GM10266 (cell line): ENCODE results near the gene GNAZ.

ENCODE experiments used
- DNase-seq: peaks from one replicate; pipeline ENCODE4 v3.0.0; 2012; ENCODE audit errors: extremely low spot score
- TF ChIP-seq, protein P1 (sequence below): IDR thresholded peaks from 2 replicates; pipeline ENCODE4 v1.5.1; 2012; ENCODE audit warnings: mild to moderate bottlenecking, low read depth; ENCODE audit not compliant: control insufficient read depth, insufficient read depth; ENCODE audit errors: missing control alignments

The GNAZ gene

DNA sequence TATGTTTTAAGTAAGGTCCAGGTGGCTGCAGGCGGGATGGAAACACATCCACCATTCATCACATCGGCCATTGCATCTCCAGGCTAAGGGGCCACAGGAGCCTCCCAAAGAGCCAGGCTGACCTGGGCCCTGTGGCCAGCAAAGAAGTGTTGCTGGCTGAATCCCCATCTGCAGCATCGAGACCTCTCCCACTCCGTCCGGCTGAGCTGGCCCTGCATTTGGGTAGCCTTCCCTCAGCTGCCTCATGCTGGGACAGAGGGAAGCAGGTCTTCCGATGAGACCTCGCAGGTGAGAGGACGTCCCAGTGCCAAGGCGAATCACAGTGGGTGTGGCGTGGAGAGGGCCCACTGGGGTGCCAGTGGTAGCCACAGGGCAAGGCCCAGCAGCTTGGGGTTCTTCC lies 47.0 kb downstream of the GNAZ start:
- no peak for DNase-seq
- TF ChIP-seq, protein P1, sequence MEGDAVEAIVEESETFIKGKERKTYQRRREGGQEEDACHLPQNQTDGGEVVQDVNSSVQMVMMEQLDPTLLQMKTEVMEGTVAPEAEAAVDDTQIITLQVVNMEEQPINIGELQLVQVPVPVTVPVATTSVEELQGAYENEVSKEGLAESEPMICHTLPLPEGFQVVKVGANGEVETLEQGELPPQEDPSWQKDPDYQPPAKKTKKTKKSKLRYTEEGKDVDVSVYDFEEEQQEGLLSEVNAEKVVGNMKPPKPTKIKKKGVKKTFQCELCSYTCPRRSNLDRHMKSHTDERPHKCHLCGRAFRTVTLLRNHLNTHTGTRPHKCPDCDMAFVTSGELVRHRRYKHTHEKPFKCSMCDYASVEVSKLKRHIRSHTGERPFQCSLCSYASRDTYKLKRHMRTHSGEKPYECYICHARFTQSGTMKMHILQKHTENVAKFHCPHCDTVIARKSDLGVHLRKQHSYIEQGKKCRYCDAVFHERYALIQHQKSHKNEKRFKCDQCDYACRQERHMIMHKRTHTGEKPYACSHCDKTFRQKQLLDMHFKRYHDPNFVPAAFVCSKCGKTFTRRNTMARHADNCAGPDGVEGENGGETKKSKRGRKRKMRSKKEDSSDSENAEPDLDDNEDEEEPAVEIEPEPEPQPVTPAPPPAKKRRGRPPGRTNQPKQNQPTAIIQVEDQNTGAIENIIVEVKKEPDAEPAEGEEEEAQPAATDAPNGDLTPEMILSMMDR = no peak

DNA sequence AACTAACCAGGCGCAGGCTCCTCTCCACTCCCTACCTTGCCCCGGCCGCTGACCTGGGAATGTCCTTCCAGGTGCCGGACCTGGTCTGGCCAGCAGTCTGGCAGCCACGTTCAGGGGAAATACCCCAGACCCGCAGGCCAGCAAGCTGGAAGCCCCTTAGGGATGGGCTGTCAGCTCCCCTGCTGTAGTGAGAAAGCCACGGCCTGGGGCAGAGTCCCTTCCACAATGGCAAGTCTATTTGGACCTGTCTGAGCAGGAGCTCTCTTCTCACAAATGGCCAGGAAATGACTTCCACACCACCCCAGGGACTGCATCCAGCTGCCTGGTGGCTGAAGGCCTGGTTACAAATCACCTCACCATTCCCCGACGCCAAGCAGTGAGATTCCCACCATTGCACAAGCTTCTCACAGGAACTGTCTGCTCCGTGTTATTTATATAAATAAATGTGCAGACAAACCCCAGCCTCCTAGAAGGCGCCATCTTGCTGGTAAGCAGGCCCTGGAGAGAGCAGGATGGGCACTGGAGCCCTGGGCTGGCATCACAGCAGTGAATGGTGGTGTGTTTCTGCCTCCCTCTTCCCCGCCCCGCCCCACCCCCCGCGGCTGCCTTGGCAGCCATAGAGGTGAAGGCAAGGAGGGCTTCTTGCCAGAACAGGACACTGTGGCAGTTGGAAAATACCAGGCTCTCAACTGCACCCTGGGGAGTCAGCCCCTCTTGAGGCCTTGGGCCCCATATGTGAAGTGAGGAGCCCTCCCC lies 47.8 kb downstream of the GNAZ start:
- TF ChIP-seq, protein P1 = no peak
- no peak for DNase-seq

GRCh38 chr22:23118647-23119493 lies 48.6 kb downstream of the GNAZ start:
- TF ChIP-seq, protein P1 = no peak
- DNase-seq = no peak

GRCh38 chr22:23119494-23120414 lies 49.4 kb downstream of the GNAZ start:
- TF ChIP-seq, protein P1 = no peak

GRCh38 chr22:23120415-23120899 lies 50.1 kb downstream of the GNAZ start:
- TF ChIP-seq, protein P1 = no peak
- DNase-seq = no peak

More at GRCh38 chr22:23119494-23120414, 49.4 kb downstream of the GNAZ start:
- no peak for DNase-seq

DNA sequence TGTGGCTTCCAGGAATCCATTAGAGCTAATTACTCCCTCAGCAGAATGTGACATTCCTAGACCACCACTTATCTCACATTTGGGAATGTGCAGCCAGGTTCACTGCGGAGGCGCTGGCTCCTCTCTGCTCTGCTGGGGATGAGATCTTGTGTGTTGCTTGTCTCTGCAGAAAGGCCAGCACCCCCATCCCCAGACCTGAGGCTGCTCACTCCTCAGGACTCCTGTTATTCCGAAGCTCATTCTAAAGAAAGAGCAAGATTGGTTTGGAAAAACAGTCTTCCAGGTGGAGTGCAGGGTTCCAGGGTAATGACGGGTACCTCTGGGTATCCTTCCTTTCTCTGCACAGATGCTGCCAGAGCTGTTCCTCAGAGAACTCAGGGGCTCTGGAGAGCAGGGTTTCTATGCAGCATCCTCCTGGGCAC lies 50.7 kb downstream of the GNAZ start:
- TF ChIP-seq, protein P1 = no peak
- no peak for DNase-seq
